ENCODE results near the gene EFCAB11. TPM values are rescaled to one million over a fixed set of nuclear protein-coding genes. Genes with fewer than 3 reads are reported as not detected.

Gene EFCAB11
- polyA plus RNA-seq, 1 experiment: 2.2 TPM

DNA sequence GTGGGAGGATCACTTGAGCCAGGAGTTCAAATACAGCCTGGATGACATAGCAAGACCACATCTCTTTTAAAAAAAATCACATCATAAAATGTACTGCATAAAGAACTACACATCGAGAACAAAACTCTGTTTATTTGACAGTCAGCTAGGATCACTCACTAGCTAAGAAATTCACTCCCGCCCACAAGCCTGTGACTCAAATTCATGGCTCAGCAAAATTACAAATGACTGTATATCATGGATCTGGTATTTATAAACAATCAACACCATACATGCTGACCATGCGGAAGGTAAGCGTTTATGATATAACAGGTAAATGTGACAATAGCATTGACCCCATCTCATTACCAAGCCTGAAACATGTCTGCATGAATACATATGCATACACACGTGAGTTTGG is 206.5 kb downstream of the EFCAB11 start:
- ChIA-PET CTCF (no interaction called here), POLR2A (no interaction called here)
- no peak for DNase-seq (ENCODE audit: low read depth)

DNA sequence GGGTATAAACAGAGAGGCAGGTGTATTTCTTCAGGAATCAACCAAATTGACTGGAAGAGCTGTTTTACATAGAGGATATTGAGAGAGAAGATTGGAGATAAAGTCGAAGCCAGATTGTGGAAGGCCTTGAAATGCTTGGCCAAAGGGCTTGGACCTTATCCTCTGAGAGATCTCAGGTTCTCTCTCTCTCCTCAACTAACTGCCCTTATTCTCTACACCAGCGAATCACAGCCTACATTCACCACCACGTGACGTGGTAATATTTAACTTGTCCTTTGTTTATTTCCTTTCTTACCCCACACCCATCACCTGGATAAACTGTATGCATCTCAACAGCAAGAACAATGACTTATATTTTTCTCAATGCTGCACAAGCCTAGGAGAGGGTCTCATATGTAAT is 207.4 kb downstream of the EFCAB11 start:
- no peaks in the 10 kb centered on the region for H3K36me3 ChIP-seq (ENCODE audit: control insufficient read depth, insufficient read depth, low read length)
- ChIA-PET POLR2A (no interaction called here), CTCF (no interaction called here)
- no peaks in the 10 kb centered on the region for H3K27me3 ChIP-seq (ENCODE audit: control insufficient read depth, insufficient read depth, low read length)
- H3K4me3 ChIP-seq (ENCODE audit: low read depth, low read length): no peak overlapping the region
- no peak for DNase-seq (ENCODE audit: low read depth)
- TF ChIP-seq, protein P1, sequence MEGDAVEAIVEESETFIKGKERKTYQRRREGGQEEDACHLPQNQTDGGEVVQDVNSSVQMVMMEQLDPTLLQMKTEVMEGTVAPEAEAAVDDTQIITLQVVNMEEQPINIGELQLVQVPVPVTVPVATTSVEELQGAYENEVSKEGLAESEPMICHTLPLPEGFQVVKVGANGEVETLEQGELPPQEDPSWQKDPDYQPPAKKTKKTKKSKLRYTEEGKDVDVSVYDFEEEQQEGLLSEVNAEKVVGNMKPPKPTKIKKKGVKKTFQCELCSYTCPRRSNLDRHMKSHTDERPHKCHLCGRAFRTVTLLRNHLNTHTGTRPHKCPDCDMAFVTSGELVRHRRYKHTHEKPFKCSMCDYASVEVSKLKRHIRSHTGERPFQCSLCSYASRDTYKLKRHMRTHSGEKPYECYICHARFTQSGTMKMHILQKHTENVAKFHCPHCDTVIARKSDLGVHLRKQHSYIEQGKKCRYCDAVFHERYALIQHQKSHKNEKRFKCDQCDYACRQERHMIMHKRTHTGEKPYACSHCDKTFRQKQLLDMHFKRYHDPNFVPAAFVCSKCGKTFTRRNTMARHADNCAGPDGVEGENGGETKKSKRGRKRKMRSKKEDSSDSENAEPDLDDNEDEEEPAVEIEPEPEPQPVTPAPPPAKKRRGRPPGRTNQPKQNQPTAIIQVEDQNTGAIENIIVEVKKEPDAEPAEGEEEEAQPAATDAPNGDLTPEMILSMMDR (IDR thresholded peaks at IDR 0.05; ENCODE audit: insufficient read depth, low read depth, low read length): no peak

More for the DNA sequence above, 206.5 kb downstream of the EFCAB11 start:
- H3K27me3 ChIP-seq (ENCODE audit: control insufficient read depth, insufficient read depth, low read length): no peaks in the 10 kb centered on the region
- H3K4me3 ChIP-seq (ENCODE audit: low read depth, low read length): no peak overlapping the region
- TF ChIP-seq, protein P1 (IDR thresholded peaks at IDR 0.05; ENCODE audit: insufficient read depth, low read depth, low read length): no peak
- no peaks in the 10 kb centered on the region for H3K36me3 ChIP-seq (ENCODE audit: control insufficient read depth, insufficient read depth, low read length)

DNA sequence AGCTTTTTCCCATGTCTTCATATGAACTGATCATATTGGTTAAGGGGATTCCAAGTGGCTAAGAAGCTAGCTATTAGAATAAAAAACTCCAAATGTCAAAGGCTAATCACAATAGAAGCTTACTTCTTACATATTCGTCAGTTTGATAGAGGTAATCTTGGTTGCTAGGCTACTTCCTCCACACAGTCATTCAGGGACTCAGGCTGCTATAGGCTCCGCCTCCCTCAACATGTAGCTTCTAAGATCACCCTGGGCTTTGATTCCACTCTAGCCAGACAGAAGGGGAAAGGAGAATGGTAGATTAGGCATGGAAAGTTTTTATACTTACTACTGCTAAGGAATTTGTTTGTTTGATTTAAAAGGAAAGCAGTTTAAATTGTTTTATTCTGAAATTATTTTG is 207.9 kb downstream of the EFCAB11 start:
- ChIA-PET POLR2A (no interaction called here), CTCF (no interaction called here)
- no peak for DNase-seq (ENCODE audit: low read depth)
- TF ChIP-seq, protein P1 (IDR thresholded peaks at IDR 0.05; ENCODE audit: insufficient read depth, low read depth, low read length): no peak
- Histone ChIP-seq H3K36me3 (ENCODE audit: control insufficient read depth, insufficient read depth, low read length) (no peaks in the 10 kb centered on the region), H3K27me3 (ENCODE audit: control insufficient read depth, insufficient read depth, low read length) (no peaks in the 10 kb centered on the region), H3K4me3 (ENCODE audit: low read depth, low read length) (no peak overlapping the region)

DNA sequence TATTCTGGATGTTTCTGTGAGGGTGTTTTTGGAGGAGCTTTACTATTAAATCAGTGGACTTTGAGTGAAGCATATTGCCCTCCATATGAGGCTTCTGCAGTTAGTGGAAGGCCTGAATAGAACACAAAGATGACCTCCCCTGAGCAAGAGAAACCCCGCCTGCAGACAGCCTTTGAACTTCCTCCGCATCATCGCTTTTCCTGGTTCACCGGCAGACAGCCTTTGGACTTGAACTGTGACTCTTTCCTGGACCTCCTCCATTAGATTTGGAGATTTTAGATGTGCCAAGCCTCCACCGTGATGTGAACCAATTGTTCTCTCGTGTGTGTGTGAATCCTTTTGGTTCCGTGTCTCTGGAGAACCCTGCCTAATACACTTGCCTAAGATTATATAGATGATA is 208.4 kb downstream of the EFCAB11 start:
- CTCF ChIA-PET: no interaction called here
- no peak for DNase-seq (ENCODE audit: low read depth)
- TF ChIP-seq, protein P1 (IDR thresholded peaks at IDR 0.05; ENCODE audit: insufficient read depth, low read depth, low read length): no peak
- no peaks in the 10 kb centered on the region for H3K27me3 ChIP-seq (ENCODE audit: control insufficient read depth, insufficient read depth, low read length)
- POLR2A ChIA-PET: no interaction called here
- H3K4me3 ChIP-seq (ENCODE audit: low read depth, low read length): no peak overlapping the region
- no peaks in the 10 kb centered on the region for H3K36me3 ChIP-seq (ENCODE audit: control insufficient read depth, insufficient read depth, low read length)

Other genes starting within 250 kb of the EFCAB11 start
- 18.8 and 21.1 TPM in 2 replicates for gene TDP1, start 1.2 kb upstream of the EFCAB11 start, polyA plus RNA-seq (2011; rRNA removed)
- gene KCNK13, start 107.3 kb upstream of the EFCAB11 start, polyA plus RNA-seq (2011; rRNA removed): not detected in 2 replicates